HG02981 (cell line): Measurements from ENCODE around the gene ARIH2.

Experiments
- ATAC-seq: cut with Tn5 transposase; IDR thresholded peaks from one replicate; pipeline ENCODE4 v1.9.1; 2021; ENCODE audit warnings: mild to moderate bottlenecking, moderate library complexity; ENCODE audit not compliant: unreplicated experiment

The ARIH2 gene

GRCh38 chr3:48966876-48967361 lies 48.3 kb downstream of the ARIH2 start:
- no peak for ATAC-seq

- no peak for ATAC-seq
Measured at GRCh38 chr3:48970586-48970985, 51.9 kb downstream of the ARIH2 start.

GRCh38 chr3:48974076-48974864 lies 55.6 kb downstream of the ARIH2 start:
- ATAC-seq = no peak

GRCh38 chr3:48979451-48979850 lies 60.8 kb downstream of the ARIH2 start:
- ATAC-seq = no peak

- no peak for ATAC-seq
Measured at GRCh38 chr3:48980295-48980694, 61.7 kb downstream of the ARIH2 start.

GRCh38 chr3:48982016-48982415 lies 63.4 kb downstream of the ARIH2 start:
- ATAC-seq = no peak

- no peak for ATAC-seq
Measured at GRCh38 chr3:48982686-48983085, 64.0 kb downstream of the ARIH2 start.

GRCh38 chr3:48983096-48983495 lies 64.5 kb downstream of the ARIH2 start:
- no peak for ATAC-seq

GRCh38 chr3:48984663-48985062 lies 66.0 kb downstream of the ARIH2 start:
- no peak for ATAC-seq

- no peak for ATAC-seq
Measured at GRCh38 chr3:48985831-48986376, 67.3 kb downstream of the ARIH2 start.

GRCh38 chr3:48989126-48989795 lies 70.6 kb downstream of the ARIH2 start:
- ATAC-seq = no peak

- ATAC-seq = peak; percentile 52
Measured at GRCh38 chr3:48989796-48990635, 71.4 kb downstream of the ARIH2 start, which contains the start of gene P4HTM. P4HTM (plus strand) TSS chr3:48990241; CDS start chr3:48990257, 16 bp downstream.

GRCh38 chr3:48990636-48991469 lies 72.2 kb downstream of the ARIH2 start:
- no peak for ATAC-seq

GRCh38 chr3:48991851-48992545 lies 73.4 kb downstream of the ARIH2 start:
- ATAC-seq = no peak

GRCh38 chr3:48993834-48994233 lies 75.2 kb downstream of the ARIH2 start:
- ATAC-seq = no peak

GRCh38 chr3:48996640-48997039 lies 78.0 kb downstream of the ARIH2 start:
- ATAC-seq = no peak

GRCh38 chr3:48997102-48997635 lies 78.5 kb downstream of the ARIH2 start:
- ATAC-seq = no peak

- ATAC-seq = no peak
Measured at GRCh38 chr3:48997714-48998637, 79.3 kb downstream of the ARIH2 start.
